Right ventricle myocardium inferior (tissue), 1 donor: Measurements from ENCODE around the gene GPR50. TPM values are rescaled to one million over a fixed set of nuclear protein-coding genes. Genes with fewer than 3 reads are reported as not detected.

Experiments
- ATAC-seq: fragments of 200-7000 bp; cut with Tn5 transposase; one replicate; pipeline ENCODE4 v1.9.1; 2020; ENCODE audit warnings: mild to moderate bottlenecking, moderate library complexity
- DNase-seq: peaks from one replicate; pipeline ENCODE4 v3.0.0; 2021; ENCODE audit errors: missing footprints
- intact Hi-C: fragments of 100-400 bp; cut with DNase I; formaldehyde crosslinking; loops from one replicate; pipeline ENCODE4 v1.11.0; 2022
- long read RNA-seq: library from polyadenylated mRNA; unstranded; transcript quantifications from one replicate; pipeline ENCODE4 v2.0.0, GENCODE V29; 2021
- total RNA-seq: library from RNA; stranded (reverse); fragmentation: NEBNext Ultra II Directional; extraction: Animal tissue kit (Norgen Biotek cat#: 25700); gene quantifications from one replicate; pipeline ENCODE4 v1.2.1, GENCODE V29; 2021
- donor health status: DM: no; HTN: yes; CAD: no; lungs with severe emphysema.

Gene GPR50
- total RNA-seq = not detected
- long read RNA-seq = 0 reads

- DNase-seq (no peak), ATAC-seq (no peak)
- intact Hi-C loops = no loop called here
Measured at GRCh38 chrX:151176231-151176750, at the start of gene GPR50. Gene GPR50 (plus strand): TSS chrX:151176584. CDS start chrX:151176722, 138 bp downstream.

DNA sequence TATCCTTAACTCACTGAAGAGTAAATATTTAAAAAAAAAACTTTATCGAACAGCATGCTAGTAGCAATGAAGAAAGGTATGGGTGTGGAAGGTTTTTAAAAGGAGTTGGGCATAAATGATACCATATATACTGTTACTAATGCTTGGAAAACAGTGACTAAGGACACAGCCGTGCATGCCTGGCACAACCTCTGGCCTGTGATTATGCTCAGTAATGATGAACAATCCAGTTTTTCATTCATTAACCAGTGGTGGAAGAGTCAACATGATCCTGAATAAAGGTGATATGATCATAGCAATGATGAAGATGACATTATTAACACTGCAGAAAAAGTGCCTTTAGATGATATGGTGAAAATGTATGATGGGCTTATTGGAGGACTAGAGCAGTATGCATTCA lies 43.9 kb upstream of the GPR50 start:
- ATAC-seq = no peak
- no peak for DNase-seq
- intact Hi-C loops = no loop called here

DNA sequence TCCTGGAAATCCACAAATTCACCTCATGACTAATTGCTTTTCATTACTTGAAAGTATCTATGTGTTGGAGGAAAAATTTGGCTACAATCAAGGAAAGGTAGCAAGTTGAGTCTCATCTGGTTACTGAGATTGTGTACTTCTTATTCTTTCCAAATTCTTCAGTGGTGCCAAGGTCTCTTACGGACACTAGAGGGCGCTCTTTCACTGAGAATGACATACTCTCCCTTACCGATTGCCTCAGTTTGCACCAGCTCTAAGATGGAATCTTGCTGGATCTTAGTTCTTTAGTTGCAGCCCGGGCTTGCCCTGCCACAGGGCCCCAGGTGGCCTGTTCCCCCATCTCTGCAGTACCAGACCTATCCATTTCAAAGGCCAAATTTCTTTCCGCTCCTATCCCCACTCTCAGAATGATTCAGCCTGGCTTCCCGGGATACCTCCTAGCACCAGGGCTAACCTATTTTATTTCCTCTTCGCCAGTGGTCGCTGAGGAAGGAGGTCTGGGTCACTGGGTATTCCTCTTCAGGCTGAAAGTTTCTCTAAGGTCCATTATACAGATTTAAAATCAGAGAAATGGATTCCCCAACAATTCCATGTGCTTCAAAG lies 24.6 kb upstream of the GPR50 start:
- intact Hi-C loops = loop anchor here (2.0 to 5.0 kb wide), 2 partner anchors 211 to 529 kb away; no protein-coding TSS in a partner anchor
- DNase-seq (no peak), ATAC-seq (no peak)

- intact Hi-C loops = loop anchor here (5.0 kb wide), 1 partner anchor 209 kb away; no protein-coding TSS in a partner anchor
- no peak for DNase-seq
- ATAC-seq = no peak
Measured at GRCh38 chrX:151153086-151153485, 23.3 kb upstream of the GPR50 start.

GRCh38 chrX:151153667-151154066 lies 22.7 kb upstream of the GPR50 start:
- no peak for DNase-seq
- ATAC-seq = no peak
- intact Hi-C loops = loop anchor here (5.0 kb wide), 1 partner anchor 209 kb away; no protein-coding TSS in a partner anchor

GRCh38 chrX:151155234-151155633 lies 21.1 kb upstream of the GPR50 start:
- DNase-seq (no peak), ATAC-seq (no peak)
- intact Hi-C loops = no loop called here

- DNase-seq (no peak), ATAC-seq (no peak)
- intact Hi-C loops = no loop called here
Measured at GRCh38 chrX:151161690-151162089, 14.7 kb upstream of the GPR50 start.

- intact Hi-C loops = no loop called here
- ATAC-seq = no peak
- DNase-seq = no peak
Measured at GRCh38 chrX:151167791-151168345, 8.5 kb upstream of the GPR50 start.

- intact Hi-C loops = no loop called here
- DNase-seq (no peak), ATAC-seq (no peak)
Measured at GRCh38 chrX:151169783-151170182, 6.6 kb upstream of the GPR50 start.

DNA sequence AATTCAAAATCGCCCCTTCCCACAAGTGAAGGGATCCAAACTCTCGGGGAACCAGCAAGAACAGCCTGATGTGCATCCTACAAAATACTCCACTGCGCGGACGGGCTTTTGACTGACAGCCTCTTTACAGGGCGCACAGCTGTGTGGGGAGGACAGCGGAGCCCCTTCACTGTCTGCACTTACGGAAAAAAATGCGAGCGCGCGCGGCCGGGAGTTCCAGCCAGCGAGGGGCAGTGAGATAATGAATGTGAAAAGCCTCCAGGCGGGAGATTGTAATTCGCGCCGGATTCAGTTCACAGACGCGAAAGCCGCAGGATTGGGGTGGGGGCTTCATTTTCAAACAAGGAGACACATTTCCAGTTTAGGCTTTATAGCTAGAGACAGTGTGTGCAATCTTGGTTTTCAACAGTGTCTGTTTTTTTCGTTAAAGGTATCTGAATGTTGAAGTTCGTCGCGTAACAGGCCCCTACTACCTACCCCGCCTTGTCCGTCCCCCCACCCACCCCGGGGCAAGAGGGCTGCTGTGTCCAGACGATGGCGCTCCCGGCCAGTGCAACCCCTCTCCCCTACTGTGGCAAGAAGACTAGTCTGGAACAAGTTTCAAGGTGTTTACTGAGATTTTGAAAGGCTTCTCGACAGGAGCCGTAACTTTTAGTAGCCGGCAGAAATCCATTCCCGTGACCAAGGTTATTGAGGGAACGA lies 1.7 kb upstream of the GPR50 start:
- intact Hi-C loops = no loop called here
- DNase-seq (no peak), ATAC-seq (no peak)

DNA sequence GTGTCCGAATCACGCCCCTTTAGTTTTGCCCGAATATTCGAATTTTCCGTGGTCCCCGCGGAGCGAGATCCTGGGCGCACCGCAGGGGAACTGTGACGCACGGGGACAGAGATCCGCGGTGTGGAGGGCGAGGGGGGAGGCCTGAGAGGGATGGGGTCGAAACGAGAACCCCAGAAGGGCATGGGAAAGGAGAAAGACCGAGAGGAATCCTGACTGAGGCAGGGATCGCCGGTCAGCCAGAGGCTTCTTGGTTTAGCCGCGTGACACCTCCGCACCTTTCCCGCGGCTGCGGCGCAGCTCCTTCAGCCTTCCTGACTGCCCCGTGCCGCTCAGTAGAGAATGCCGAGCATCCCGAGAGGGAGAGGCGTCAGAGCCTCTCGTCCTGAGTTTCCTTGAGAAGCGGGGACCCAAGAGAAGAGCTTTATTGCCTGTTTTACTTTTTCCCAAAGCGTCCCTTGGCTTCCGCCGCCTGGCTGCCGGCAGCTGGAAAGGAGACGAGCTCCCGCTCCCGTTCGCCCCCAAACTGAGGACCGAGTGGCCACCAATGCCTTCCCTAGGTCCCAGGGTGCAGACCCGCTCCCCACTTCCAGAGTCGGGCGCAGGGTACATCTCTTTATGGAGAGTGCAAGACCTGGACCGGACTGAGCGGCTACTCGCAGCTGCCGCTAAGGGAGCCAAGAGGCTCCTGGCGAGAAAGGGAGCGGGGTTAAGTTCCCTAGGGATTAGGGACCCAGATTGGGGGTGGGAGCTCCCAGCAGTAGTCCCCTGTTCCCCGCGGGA lies 911 bp upstream of the GPR50 start:
- DNase-seq (no peak), ATAC-seq (no peak)
- intact Hi-C loops = no loop called here

DNA sequence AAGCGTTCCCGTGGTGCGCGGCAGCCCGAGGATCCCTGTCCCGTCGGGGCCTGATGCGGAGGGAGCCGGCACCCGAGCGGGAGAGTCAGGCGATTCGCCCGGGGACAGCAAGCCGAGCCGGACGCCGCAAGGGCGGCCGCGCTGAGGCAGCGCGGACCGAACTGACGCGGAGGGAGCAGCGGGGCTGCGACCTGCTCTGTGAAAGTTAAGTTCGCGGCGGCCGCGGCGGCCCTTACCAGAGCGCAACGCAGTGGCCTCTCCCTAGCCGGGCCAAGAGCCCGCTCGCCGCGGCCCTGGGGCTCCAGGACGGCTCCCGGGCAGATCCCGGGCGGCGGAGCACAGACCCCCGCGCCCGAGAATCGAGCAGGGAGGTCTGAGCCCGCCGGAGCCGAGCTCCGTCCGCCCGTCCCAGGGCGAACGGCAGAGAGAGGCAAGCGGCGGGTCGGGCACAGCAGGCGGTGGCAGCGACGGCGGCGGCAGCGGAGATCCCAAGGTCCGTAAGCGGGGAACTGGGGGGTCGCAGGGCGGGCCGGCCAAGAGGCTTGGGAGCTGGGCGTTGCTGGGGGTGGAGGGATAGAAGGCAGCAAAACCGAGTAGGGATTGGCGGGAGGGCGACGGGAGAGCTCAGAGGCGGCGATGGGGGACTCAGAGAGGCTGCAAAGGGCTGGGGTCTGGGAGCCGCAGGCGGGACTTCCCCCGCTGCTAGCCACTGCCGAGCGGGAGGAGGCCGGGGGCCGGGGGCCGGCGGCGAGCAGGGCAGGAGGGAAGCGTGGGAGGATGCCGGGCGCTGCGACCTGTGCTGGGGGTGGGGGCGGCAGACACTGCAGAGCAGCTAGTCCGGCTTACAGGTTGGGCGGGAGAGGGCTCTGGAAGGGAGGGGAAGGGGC lies 1.0 kb downstream of the GPR50 start:
- intact Hi-C loops = no loop called here
- no peak for ATAC-seq
- no peak for DNase-seq

DNA sequence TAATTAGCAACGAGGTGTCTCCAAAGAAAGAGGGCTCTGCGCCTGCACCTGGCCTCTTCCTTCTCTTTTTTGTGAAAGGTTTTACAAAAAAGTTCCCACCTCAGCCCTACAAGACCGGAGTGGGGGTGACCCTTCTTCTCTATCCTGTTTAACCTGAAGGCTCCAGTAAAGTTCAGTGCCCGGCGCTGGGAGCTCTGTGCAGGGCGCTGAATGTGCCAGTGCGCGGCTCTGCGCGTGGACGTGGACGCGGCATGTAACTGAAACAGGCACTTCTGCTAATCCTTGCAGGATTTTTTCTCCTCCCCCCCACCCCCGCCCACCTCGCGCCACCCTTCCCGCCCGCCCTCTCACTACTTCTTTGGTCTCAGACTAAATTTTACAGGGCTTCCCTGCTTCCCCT lies 2.4 kb downstream of the GPR50 start:
- intact Hi-C loops = no loop called here
- ATAC-seq = no peak
- DNase-seq = no peak

- DNase-seq (no peak), ATAC-seq (no peak)
- intact Hi-C loops = no loop called here
Measured at GRCh38 chrX:151180400-151180799, 4.0 kb downstream of the GPR50 start.

DNA sequence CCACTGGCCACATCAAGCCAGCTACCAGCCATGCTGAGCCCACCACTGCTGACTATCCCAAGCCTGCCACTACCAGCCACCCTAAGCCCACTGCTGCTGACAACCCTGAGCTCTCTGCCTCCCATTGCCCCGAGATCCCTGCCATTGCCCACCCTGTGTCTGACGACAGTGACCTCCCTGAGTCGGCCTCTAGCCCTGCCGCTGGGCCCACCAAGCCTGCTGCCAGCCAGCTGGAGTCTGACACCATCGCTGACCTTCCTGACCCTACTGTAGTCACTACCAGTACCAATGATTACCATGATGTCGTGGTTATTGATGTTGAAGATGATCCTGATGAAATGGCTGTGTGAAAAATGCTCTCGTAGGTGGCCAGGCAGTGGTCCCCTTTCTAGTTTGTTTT lies 4.7 kb downstream of the GPR50 start:
- intact Hi-C loops = no loop called here
- no peak for ATAC-seq
- DNase-seq = no peak

GRCh38 chrX:151183233-151183753 lies 6.9 kb downstream of the GPR50 start:
- ATAC-seq = no peak
- no peak for DNase-seq
- intact Hi-C loops = no loop called here

GRCh38 chrX:151183912-151184565 lies 7.7 kb downstream of the GPR50 start:
- DNase-seq (no peak), ATAC-seq (no peak)
- intact Hi-C loops = no loop called here

- ATAC-seq (no peak), DNase-seq (no peak)
- intact Hi-C loops = no loop called here
Measured at GRCh38 chrX:151184705-151185104, 8.3 kb downstream of the GPR50 start.
